GM18861 (cell line): Measurements from ENCODE around the gene RELT.

ENCODE experiments used
- ATAC-seq: cut with Tn5 transposase; IDR thresholded peaks from one replicate; pipeline ENCODE4 v1.9.1; 2021; ENCODE audit not compliant: unreplicated experiment

RELT gene

DNA sequence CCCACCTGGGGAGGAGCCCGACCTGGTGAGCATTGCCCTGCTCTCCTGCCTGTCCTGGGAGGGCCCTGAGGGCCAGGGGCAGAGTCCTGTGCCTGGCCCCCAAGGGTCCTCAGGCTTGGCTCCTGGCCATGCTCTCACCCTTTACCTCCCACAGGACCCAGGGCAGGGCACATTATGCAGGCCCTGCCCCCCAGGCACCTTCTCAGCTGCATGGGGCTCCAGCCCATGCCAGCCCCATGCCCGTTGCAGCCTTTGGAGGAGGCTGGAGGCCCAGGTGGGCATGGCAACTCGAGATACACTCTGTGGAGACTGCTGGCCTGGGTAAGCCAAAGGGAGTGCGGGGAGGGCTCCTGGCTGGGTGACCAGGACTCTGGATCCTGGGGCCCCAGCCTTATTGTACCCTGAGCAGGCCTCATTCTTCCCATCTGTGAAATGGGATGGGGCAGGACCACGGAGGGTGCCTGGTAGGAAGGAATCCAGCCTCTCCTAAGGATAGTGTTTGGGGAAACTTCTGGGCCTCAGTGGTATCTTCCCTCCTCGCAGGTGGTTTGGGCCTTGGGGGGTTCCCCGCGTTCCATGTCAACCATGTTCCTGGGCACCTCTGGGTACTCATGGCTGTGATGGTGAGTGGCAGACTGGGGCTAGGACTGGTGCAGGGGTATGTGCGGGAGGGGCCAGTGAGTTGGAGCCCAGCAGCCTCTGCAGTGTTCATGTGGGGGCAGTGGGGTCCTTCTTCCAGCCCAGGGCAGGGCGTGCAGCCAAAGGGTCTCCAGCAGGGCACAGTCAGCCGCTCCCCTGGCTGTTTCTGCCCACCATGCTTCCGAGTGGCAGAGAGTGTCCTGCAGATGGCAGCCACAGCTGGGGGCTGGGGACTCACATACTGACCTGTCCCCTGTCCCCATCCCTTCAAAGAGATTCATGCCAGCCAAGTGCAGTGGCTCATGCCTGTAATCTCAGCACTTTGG lies 14.7 kb downstream of the RELT start:
- ATAC-seq = no peak

DNA sequence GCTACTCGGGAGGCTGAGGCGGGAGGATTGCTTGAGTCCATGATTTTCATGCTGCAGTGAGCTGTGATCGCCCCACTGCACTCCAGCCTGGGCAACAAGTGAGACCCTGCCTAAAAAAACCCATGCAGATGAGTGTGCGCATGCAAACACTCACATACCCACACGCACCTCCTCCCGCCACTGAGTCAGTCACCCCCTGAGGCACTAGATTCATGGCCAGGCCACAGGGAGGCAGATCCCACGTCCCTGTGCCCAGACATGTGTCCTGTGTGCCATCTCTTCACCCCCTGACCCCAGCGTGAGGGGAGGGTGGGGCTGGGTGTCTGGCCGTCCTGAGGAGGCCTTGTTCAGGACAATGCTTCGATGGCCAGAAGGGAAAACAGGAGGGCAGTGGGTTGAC lies 15.5 kb downstream of the RELT start:
- no peak for ATAC-seq

DNA sequence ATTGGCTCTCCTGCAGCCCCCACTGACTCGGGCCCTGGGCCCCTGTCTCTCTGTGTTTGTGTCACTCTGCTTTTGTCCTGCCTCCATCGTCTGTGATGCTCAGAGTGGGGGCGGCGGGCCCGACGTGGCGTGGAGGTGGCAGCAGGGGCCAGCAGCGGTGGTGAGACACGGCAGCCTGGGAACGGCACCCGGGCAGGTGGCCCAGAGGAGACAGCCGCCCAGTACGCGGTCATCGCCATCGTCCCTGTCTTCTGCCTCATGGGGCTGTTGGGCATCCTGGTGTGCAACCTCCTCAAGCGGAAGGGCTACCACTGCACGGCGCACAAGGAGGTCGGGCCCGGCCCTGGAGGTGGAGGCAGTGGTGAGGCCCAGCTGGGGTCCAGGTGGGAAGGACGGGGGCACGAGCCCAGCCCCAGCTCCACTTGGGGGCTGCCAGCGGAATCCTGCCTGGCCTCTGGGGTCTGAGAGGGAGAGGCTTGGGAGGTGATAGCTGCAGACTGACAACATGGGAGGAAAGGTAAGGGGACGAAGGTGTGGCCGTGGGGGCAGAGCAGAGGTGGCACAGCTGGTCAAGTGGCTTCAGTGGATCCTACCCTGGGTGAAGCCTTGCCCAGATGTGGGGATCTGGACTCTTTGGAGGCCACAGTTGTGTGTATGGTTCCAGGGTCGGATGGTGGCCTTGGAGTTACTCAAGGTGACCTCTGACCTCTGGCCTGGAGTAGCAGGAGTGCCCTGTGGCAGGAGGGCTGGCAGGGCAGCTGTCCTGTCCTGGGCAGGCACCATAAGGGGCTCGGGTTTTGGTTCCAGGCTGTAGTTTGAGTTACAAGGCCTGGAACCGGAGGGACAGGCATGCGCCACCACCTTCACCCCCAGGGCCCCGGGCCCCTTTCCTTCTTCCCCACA lies 16.2 kb downstream of the RELT start:
- no peak for ATAC-seq

DNA sequence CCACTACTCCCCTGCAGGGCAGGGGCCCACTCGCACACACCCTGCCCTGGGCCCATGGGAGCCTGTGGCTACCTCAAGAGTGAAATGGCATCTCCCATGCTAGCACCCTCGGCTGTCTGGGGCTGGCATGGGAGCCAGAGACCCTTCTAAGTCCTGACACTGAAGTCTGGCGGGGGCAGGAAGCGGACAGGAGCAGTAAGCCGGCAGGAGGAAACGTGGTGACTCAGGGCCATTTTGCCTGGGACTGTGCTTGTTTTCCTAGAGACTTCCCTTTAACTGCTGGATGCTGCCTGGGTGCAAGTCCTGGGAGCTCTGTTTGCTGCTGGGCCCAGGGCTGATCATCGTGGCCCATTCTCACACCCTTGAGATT lies 16.8 kb downstream of the RELT start:
- ATAC-seq = no peak

DNA sequence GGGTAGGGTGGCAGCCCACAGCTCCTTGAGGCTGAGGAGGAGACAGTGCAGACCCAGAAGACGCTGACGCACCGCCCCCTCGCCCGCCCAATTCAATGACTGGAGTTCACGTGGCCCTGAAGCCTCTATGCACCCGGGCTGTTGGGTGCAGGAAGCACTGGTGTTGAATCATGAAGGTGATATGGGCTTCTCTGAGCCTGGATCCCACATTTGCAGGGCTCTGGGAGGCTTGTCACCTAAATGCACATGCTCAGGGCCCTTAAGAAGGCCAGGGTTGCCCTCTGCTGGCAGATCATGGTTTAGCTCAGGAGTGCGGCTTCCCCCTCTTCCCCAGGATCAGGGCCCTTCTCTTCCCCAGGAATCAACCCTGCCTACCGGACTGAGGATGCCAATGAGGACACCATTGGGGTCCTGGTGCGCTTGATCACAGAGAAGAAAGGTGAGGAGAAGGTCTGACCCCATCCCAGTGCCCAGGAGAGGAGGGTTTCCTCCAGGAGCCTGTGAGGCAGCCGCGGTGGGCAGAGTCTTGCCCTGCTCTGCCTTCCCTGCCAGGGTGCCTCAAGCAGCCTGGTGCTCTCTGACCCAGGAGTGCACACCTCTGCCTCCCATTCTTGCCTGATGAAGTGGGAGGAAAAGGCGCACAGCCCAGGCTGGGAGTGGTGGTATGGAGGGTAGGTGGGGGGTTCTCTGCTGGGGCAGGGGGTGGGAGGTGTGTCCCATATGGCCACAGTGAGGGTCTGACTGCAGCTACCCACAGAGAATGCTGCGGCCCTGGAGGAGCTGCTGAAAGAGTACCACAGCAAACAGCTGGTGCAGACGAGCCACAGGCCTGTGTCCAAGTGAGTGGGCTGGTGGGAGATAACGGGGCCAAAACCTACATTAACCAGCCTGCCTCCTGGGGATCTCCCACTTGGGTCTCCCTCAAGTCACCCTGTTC lies 17.5 kb downstream of the RELT start:
- ATAC-seq = no peak

DNA sequence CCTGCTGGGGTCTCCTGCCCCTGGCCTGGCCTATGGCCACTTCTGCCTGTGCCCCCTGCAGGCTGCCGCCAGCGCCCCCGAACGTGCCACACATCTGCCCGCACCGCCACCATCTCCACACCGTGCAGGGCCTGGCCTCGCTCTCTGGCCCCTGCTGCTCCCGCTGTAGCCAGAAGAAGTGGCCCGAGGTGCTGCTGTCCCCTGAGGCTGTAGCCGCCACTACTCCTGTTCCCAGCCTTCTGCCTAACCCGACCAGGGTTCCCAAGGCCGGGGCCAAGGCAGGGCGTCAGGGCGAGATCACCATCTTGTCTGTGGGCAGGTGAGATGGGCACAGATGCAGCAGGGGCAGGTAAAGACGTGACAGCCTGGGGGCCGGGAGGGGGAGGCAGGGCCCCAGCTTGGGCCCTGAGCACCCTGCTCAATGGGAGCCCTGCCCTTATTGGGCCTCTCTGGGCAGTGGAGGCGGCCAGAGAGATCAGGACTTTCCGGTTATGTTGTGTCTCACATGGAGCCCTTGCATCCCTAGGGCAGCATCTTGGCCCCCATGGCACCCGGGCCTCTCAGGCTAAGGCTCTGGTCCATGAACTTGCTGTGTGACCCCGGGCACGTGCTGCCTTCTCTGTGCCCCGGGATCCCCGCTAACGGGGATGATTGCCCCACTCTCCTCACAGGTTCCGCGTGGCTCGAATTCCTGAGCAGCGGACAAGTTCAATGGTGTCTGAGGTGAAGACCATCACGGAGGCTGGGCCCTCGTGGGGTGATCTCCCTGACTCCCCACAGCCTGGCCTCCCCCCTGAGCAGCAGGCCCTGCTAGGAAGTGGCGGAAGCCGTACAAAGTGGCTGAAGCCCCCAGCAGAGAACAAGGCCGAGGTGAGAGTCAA lies 18.5 kb downstream of the RELT start:
- ATAC-seq = no peak

DNA sequence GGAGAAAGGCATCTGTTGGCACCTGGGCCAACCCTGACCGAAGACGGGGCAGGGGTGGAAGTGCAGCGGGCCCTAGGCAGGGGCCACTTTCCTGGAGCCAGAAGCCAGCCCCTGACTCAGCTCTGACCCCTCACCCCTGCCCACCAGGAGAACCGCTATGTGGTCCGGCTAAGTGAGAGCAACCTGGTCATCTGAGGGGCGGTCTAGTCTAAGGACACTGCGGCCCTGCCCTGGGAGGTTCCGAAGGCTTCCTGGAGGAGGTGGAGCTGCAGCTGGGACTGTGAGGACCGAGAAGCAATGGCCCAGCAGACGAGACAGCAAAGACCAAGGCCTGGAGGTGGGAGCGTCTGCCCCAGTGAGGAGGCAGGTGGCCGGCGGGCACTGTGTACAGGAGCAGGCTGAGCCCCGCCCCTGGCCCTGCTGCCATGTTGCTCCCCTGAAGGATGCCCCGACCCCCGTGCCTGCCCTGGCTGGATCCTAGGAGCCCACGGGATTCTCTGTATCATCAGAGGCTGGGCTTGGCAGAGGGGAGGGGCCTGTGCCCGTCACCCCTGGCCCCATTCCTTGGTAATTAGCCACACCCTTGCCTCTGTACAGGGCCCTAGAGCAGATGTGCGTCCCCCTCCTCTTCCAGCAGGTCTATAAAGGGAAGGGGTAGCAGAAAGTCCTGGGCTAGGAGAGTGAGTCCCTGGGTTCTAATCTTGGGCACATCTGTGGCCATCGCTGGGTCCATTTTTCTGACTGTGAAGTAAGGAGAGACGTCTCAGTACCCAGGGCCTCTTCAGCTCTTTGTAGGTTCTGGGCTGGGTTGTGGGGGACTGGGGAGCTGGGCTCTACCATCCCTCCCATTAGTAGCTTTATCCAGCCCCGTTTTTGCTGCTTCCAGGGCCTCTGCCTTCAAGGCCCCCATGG lies 19.4 kb downstream of the RELT start:
- ATAC-seq = no peak

DNA sequence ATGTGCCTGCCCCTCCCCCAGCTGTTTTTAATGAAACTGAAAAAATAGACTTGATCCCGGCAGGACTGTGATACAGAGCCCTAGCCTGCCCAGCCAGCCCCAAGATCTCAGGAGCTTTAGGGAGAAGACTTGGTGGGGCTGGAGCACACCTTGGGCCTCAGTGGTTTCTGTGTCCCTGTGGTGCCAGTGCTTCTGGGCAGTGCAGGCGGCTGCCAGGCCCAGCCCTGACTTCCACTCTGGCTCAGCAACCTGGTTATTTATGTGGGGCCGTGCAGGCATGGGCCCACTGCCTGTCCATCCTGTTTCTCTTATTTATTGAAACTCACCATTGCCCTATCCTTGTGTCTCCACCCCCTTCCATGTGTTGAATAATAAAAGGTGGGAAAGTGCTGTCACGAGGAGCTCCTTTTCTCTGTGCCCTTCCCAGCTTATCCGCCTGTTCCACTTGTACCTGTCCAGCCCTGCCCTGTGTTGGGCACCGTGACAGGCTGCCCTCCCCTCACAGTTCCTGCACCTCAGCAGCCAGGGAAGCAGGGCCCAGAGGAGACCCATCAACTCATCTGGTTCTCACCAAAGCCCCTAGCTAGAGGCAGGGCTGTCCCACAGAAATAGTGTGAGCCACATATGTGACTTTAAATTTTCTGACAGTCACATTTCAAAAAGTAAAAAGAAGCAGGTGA lies 20.2 kb downstream of the RELT start:
- ATAC-seq = no peak

DNA sequence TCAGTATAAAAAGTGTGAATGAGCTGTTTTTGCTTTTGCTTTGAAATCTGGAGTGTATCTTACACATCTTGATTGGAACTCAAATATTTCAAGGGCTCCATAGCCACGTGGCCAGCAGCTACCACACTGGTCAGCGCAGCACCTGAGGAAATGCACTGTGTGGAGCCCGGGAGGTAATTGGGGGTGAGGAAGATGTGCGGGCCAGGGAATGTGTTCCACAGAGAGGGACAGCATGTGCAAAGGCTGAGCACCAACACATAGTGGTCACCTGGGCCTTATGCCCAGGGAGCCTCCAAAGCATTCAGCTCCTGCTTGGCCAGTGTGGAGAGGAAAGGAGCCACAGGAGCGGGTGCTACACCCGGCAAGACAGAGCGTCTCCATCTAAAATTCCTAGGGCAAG lies 20.8 kb downstream of the RELT start:
- no peak for ATAC-seq

DNA sequence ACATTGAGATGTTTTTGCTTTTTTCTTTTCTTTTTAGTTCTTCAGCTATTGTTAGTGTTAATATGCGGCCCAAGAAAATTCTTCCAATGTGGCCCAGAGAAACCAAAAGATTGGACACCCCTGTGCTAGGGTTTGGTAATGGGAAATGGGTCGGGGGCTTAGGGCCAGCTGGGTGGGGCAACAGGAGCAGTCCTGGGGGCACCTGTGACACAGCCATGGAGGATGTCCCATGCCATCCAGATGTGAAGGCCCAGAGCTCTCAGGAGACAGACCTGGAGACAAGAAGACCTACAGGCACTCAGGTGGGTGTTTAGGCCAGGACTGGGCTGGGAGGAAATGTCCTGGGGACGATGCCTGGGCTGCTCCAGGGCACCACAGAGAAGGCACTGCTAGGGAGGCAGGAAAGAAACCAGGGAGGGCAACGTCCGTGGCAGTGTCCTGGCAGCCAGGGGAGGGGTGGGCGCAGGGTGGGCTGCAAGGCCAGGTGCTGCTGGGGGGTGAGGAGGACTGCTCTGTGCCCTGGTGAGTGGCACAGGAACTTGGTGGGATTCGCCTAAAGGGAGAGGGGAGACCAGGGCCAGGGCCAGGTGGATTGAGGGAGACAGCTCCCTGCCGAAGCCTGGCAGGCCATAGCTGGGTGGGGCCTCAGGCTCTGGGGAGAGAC lies 21.4 kb downstream of the RELT start:
- no peak for ATAC-seq

DNA sequence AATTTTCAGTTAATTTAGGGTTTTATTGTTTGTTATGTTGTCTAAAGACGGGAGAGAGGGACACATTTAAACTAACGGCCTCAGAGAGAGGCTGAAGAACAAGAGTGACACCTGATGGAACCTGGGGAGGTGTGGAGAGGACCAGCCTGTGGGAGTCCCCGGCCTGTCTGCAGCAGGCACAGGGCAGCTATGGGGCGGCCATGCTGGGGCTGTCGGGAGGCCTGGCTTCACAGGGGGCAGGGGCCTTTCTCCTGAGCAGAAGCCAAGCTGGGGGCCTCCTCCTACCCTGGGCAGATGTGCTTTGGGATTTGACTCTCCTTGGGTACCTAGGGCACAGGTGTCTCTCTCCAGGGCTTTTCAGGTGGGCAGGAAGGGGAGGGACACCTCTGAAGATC lies 21.9 kb downstream of the RELT start:
- ATAC-seq = no peak

DNA sequence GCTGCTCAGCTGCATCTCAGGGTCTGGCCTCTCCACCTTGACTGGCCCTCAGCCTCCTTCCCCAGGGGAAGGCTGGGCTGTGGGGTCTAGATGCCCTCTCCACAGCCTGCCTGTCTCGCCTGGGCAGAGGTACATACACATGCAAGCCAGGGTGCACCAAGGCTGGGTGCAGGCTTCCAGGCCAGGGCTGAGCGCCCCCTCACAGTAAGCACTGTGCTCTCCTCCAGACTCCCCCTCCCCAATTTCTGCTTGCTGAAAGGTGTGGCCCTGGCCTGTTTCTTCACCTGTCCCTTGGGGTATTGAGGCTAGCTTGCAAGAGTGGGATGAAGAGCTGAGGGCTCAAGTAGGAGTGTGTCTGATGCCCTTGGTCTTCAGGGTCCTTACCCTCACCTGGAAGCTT lies 22.5 kb downstream of the RELT start:
- ATAC-seq = no peak

DNA sequence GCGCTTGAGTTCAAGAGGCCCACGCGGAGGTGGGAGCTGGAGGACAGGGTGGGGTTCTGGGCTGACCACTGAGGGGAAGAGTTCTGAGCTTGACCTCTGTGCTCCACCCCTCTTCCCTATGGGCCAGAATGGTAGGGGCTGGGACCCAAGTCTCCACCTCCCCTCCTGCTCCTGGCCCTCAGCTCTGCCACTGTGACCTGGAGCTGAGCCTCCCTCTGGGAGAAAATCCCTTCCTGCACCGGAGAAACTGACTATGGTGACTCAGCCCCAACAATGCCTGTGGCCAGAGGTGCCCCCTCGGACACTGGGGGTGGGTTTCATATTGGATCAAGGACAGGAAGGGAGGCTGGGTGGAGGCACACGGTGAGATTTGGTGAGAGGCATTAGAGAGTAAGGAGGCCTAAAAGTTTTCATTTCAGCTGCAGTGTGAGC lies 23.0 kb downstream of the RELT start:
- no peak for ATAC-seq

DNA sequence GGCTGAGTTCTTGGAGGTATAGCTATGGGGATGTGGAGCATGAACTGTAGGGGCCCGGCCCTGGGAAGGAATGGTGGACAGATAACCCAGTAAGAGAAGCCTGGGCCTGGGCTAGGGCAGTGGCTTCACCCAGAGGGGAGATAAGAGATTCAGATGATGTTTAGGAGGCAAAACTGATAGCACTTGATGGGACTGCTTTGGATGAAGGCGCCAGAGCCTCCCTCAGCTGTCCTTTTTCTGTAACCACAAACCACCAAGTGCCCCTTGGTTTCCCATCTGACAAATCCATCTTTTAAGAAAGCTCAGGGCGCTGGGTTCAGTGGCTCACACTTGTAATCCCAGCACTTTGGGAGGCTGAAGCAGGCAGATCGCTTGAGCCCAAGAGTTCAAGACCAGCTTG lies 23.4 kb downstream of the RELT start:
- ATAC-seq = no peak

DNA sequence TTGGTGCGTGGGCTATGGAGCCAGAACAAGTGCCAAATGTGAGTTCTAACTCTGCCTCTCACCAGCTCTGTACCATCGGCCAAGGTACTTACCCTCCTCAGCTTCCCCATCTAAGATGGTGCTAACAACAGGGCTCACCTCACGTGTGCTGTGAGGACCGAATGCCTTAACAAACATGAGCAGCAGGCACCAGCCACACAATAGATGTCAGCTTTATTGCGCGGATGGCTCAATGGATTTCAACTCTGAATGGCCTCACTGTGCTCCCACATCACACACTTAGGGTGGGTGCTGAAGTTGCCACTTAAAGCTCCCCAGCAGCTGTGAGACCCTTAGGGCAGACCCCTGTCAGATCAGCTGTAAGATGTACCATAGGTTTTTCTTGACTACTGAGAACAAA lies 24.1 kb downstream of the RELT start:
- ATAC-seq = no peak

DNA sequence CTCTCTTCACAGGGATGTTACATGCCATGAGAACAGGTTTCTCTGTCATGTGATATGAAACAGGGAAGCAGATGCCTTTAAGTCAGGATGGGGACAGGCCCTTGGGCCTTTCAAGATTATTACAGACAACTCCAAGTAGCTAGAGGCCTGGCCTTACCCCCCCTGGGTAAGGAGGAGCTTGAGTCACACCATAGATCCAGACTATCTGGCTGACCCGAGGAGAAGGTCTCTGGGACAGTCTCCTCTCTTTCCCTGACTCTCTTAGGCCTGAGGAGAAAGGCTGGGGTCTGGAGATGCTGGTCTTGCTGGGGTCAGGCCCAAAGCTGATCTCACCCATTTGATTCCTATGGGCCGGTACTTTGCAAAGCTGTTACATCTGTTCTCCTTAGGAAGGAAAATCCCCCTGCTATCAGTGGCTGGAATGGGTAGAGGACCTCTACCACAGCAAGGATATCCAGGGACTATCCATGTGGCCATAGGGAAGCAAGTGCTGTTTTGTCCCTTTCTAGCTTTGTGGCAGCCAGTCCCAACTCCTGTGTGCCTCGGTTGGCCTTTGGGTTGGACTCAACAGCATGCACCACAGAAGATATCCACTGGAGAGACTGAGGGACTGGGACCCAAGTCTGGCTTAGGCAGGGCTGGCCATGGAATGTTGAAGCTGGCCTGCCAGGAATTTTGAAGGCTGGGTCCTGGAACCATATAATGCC lies 25.2 kb downstream of the RELT start:
- ATAC-seq = no peak
